Esophagus (tissue), 2 donors: ENCODE results near the gene CEP72. TPM values are rescaled to one million over a fixed set of nuclear protein-coding genes. Genes with fewer than 3 reads are reported as not detected.
"Not testable (repeated sequence)": the region's sequence is repeated elsewhere in the genome, so short reads cannot be mapped to it uniquely, and the experiment has no call there.

Source experiments
- H3K27ac ChIP-seq, 2 donors: one replicate each; pipeline ENCODE4 v1.5.1; 2013; ENCODE audit warnings: low read depth in 2 of 2, mild to moderate bottlenecking in 2 of 2, inconsistent platforms in 1 of 2, low read length in 1 of 2, moderate library complexity in 1 of 2
- H3K27me3 ChIP-seq, 2 donors: one replicate each; pipeline ENCODE4 v1.6.1; 2013; ENCODE audit warnings: low read length in 2 of 2, control low read depth in 1 of 2, mild to moderate bottlenecking in 1 of 2; ENCODE audit not compliant: insufficient read depth in 2 of 2, control insufficient read depth in 1 of 2
- H3K36me3 ChIP-seq, 2 donors: one replicate each; pipeline ENCODE4 v1.6.1; 2013; ENCODE audit warnings: low read length in 1 of 2; ENCODE audit not compliant: control insufficient read depth in 2 of 2, insufficient read depth in 2 of 2
- H3K4me1 ChIP-seq, 2 donors: one replicate each; pipeline ENCODE4 v1.6.1; 2013; ENCODE audit warnings: low read length in 1 of 2; ENCODE audit not compliant: control insufficient read depth in 2 of 2, insufficient read depth in 2 of 2
- H3K4me3 ChIP-seq, 2 donors: one replicate each; pipeline ENCODE4 v1.5.1; 2013; ENCODE audit warnings: low read length in 2 of 2, mild to moderate bottlenecking in 2 of 2, low read depth in 1 of 2, moderate library complexity in 1 of 2
- H3K9me3 ChIP-seq, 2 donors: one replicate each; pipeline ENCODE4 v1.6.1; 2013; ENCODE audit warnings: mild to moderate bottlenecking in 2 of 2, low read depth in 1 of 2, low read length in 1 of 2, moderate library complexity in 1 of 2; ENCODE audit not compliant: control insufficient read depth in 2 of 2, insufficient read depth in 1 of 2
- WGBS, 2 donors: extraction: QIAGEN DNeasy Blood & Tissue Kit; methylation state at CpG; one replicate each; pipeline ENCODE4 v1.1.7; 2013; 5-methylcytosine and 5-hydroxymethylcytosine counted together
- polyA plus RNA-seq, 2 donors: library from polyadenylated mRNA; stranded (reverse); fragments of 200-250 nt; gene quantifications; one replicate each; pipeline ENCODE4 v1.2.3, GENCODE V29; 2013
- donor health status: healthy with polysubstance abuse.
- donor health status: Bipolar disorder and iron deficiency.

The CEP72 gene
- polyA plus RNA-seq, 2 donors = 3.1 to 7.0 TPM

DNA sequence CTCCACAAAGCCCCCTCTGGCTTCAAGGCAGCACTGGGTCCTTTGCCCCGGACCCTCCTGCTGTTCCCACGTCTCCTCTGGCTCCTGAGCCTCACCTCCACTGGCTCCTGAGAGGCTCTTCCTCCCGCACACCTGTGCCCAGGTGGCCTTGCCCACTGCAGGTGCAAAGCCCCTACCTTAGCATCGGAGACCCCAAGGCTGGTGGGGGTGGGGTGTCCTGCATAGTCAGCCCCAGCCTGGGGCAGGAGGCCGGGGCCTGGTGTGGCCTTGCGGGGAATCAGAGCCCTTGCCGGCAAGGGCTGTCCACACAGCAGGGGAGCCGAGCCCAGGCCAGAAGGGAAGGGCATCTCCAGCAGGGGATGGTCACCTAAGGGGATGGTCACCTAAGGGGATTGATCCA, 41.3 kb upstream of the CEP72 start:
- no peaks in the 10 kb centered on the region for H3K27me3 ChIP-seq
- peaks cover under 1 to 3% of the 10 kb centered on the region in 2 donors for H3K4me1 ChIP-seq
- no peaks in the 10 kb centered on the region for H3K36me3 ChIP-seq
- no peak overlapping the region for H3K27ac ChIP-seq
- peaks cover 4 to 10% of the 10 kb centered on the region in 2 donors for H3K9me3 ChIP-seq
- 87 to 89% methylated on average over 8 of the region's 8 CpGs for WGBS, 2 donors
- H3K4me3 ChIP-seq = no peak overlapping the region

DNA sequence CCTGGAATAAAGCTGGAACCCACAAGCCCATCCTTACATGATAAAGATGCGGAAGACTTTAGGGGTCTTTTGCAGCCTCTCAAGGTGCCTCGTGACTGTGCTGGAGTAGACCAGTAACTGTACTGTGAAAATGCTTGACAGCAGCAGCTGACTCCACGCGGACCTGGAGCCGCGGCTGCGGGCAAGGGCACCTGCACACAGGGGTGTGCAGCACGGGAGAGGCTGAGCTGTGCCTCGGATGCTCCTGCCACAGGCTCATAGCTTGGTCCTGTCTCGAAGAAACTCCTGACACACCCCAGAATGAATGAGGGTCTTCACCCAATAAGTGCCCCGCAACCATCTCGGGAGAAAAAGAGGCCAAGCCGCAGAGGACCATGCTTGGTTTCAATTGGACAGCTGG, 40.3 kb upstream of the CEP72 start:
- H3K36me3 ChIP-seq = no peaks in the 10 kb centered on the region
- no peaks in the 10 kb centered on the region for H3K27me3 ChIP-seq
- peaks cover 0 to 3% of the 10 kb centered on the region in 2 donors for H3K4me1 ChIP-seq
- H3K4me3 ChIP-seq = no peak overlapping the region
- 83 to 90% methylated on average over 13 of the region's 13 CpGs for WGBS, 2 donors
- no peak overlapping the region for H3K27ac ChIP-seq
- H3K9me3 ChIP-seq = peaks cover 4 to 9% of the 10 kb centered on the region in 2 donors

DNA sequence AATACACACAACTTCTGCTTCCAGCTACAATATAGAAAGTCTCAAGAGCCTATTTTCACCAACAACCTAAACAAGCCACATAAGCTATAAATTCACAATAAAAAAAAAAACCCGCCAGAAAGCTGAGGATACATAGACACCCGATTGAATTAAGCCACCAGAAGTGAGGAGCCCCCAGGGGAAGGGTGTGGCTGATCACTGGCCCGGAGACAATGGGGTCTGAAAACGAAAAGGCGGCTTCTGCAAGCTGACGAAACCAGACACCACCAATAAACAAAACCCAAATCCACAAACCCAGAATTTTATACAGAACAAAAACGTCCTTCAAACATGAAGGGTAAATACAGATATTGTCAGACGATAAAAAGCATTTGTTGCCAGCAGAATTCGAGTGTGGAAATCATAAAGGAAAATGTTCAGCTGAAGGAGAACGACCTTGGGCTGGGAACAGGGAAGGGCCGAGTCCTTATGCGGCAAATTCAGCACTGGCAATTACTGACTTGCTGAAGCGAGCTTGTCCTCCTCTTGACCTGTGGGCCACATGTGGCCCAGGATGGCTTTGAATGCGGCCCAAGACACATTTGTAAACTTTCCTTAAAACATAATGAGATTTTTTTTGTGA, 39.6 kb upstream of the CEP72 start:
- H3K4me1 ChIP-seq = peaks cover 0 to 3% of the 10 kb centered on the region in 2 donors
- no peaks in the 10 kb centered on the region for H3K27me3 ChIP-seq
- H3K27ac ChIP-seq = no peak overlapping the region
- 43 to 55% methylated on average over 14 of the region's 14 CpGs for WGBS, 2 donors
- peaks cover 4 to 6% of the 10 kb centered on the region in 2 donors for H3K9me3 ChIP-seq
- no peak overlapping the region for H3K4me3 ChIP-seq
- no peaks in the 10 kb centered on the region for H3K36me3 ChIP-seq

DNA sequence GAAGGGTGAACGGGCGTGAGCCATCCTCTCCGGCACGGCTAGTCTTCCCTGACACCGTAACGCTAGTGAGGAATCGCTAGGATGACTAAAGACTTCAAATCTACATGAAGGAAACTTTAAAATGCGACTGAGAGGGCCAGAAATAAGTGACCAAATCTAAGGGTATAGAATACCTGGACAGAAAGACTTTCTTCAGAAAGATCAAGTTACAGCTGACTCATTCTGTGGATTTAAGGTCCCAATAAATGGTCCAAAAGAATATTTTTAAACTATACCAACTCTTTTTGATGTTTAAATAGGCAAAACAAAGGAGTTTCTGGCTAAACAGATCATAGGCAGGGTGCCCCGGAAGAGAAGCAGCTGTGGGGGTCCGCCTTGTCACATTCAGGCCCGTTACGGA, 38.9 kb upstream of the CEP72 start:
- Histone ChIP-seq H3K4me1 (peaks cover 0 to 3% of the 10 kb centered on the region in 2 donors), H3K27ac (no peak overlapping the region), H3K27me3 (no peaks in the 10 kb centered on the region), H3K4me3 (no peak overlapping the region), H3K36me3 (no peaks in the 10 kb centered on the region), H3K9me3 (peaks cover 4% of the 10 kb centered on the region in 2 donors)
- whole genome bisulfite sequencing, 2 donors = 89 to 90% methylated on average over 12 of the region's 12 CpGs

DNA sequence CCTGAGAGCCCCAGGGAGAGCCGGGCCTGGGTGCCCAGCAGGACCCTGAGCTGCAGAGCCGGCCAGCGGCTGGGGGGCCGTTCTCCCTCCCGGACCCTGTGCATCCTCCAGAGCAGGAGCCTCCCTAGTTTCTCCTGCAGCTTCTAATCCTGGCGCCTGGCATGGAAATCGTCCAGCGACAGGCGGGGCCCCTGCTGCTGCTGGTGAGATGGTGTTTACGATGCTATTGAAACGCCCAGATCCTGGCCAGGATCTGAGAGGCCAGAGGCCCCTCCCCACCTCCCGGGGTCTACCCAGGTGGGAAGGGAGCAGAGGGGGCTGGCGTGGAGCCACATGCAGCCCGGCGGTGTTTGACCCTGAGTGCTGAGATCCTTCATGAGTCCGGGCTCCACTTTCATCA, 38.2 kb upstream of the CEP72 start:
- no peak overlapping the region for H3K27ac ChIP-seq
- no peaks in the 10 kb centered on the region for H3K36me3 ChIP-seq
- no peak overlapping the region for H3K4me3 ChIP-seq
- peaks cover 0 to 3% of the 10 kb centered on the region in 2 donors for H3K4me1 ChIP-seq
- H3K9me3 ChIP-seq = peaks cover 4% of the 10 kb centered on the region in 2 donors
- WGBS, 2 donors = 52 to 57% methylated on average over 16 of the region's 16 CpGs
- no peaks in the 10 kb centered on the region for H3K27me3 ChIP-seq

DNA sequence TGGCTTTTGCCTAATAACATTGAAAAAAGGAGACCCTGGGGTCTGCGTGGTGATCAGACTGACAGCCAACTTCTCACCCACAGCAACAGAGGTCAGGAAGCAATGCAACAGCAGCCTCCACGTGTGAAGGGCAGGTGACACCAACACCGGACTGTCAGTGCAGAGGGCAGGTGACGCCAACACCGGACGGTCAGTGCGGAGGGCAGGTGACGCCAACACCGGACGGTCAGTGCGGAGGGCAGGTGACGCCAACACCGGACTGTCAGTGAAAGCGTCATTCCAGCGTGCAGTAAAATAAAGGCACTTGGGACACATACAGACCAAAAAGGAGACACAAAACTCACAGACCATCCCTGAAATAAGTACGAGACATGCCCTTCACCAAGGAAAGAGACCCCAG, 37.2 kb upstream of the CEP72 start:
- no peaks in the 10 kb centered on the region for H3K36me3 ChIP-seq
- H3K4me1 ChIP-seq = peaks cover 0 to 3% of the 10 kb centered on the region in 2 donors
- 93% methylated on average over 16 of the region's 16 CpGs for WGBS, 2 donors
- H3K27ac ChIP-seq = no peak overlapping the region
- H3K4me3 ChIP-seq = no peak overlapping the region
- peaks cover 0 to 8% of the 10 kb centered on the region in 2 donors for H3K27me3 ChIP-seq
- peaks cover 4% of the 10 kb centered on the region in 2 donors for H3K9me3 ChIP-seq

DNA sequence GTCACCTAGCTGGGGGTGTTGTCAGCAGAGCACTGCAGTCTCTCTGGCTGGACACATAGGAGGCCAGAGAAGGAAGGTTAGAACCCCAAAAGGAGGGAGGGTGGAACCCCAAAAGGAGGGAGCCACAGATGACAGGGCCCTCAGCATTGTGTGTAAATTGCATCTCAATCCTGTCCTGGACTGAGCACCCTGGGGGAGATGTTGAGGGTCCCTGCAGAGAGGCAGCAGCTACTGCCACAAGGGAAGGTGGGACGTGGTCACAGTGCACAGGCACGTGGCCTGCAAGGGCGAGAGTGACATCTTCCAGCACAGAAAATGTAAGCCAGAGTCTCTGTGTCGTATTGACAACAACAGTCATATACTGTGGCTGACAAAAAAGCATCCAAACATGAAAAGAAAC, 36.5 kb upstream of the CEP72 start:
- Histone ChIP-seq H3K4me1 (peaks cover 0 to 3% of the 10 kb centered on the region in 2 donors), H3K27me3 (peaks cover 2 to 8% of the 10 kb centered on the region in 2 donors), H3K9me3 (peaks cover 4% of the 10 kb centered on the region in 2 donors), H3K36me3 (no peaks in the 10 kb centered on the region), H3K27ac (no peak overlapping the region), H3K4me3 (no peak overlapping the region)
- whole genome bisulfite sequencing, 2 donors = 76 to 79% methylated on average over 4 of the region's 4 CpGs

DNA sequence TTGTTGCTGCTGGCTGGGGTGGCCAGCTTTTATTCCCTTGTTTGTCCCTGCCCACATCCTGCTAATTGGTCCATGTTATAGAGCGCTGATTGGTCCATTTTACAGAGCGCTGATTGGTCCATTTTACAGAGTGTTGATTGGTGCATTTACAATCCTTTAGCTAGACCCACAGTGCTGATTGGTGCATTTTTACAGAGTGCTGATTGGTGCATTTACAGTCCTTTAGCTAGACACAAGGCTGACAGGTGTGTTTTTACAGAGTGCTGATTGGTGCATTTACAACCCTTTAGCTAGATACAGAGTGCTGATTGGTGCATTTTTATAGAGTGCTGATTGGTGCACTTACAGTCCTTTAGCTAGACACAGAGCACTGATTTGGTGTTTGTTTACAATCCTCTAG, 34.9 kb upstream of the CEP72 start:
- H3K27me3 ChIP-seq, H3K4me3 ChIP-seq, H3K27ac ChIP-seq, H3K4me1 ChIP-seq, H3K9me3 ChIP-seq, H3K36me3 ChIP-seq: not testable (repeated sequence)
- WGBS, 2 donors = 95 to 98% methylated on average over 2 of the region's 2 CpGs

DNA sequence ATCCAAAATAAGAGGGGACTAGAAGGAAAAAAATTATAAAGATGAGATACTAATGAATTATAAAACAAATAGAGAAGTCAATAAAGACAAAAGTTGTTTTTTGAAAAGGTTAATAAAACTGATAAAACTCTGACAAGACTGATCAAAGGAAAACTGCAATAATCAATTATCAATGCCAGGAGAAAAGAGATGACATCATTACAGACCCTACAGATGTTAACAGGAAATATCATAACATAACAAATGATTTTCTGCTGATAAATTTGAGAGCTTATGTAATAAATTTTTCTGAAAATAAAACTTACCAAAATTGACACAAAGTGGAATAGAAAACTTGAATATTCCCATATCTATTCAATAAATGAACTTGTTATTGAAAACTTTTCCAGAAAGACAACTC, 34.3 kb upstream of the CEP72 start:
- Histone ChIP-seq H3K9me3 (peaks cover 4% of the 10 kb centered on the region in 2 donors), H3K4me3 (no peak overlapping the region), H3K27ac (no peak overlapping the region), H3K36me3 (no peaks in the 10 kb centered on the region), H3K27me3 (peaks cover 3 to 8% of the 10 kb centered on the region in 2 donors), H3K4me1 (peaks cover 0 to 3% of the 10 kb centered on the region in 2 donors)

DNA sequence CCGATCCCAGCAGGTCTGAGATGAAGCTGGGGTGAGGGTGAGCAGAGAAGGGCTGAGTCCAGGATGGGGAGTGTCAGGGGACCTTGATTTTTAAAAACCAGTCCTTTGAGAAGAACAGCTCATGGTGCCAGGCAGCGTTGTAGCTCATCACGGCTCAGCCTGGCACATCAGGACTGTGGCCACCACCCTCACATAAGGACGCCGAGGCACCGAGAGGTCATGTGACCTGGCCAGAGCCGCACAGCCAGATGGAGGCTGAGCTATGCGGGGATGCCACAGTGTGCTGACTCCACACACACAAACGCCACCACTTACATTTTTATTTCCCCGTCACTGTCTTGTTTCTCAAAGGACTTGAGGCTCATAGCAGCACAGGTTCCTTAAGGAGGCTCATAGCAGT, 32.9 kb upstream of the CEP72 start:
- Histone ChIP-seq H3K9me3 (peaks cover 4% of the 10 kb centered on the region in 2 donors), H3K4me3 (no peak overlapping the region), H3K27me3 (peaks cover 3 to 8% of the 10 kb centered on the region in 2 donors), H3K36me3 (no peaks in the 10 kb centered on the region), H3K27ac (no peak overlapping the region), H3K4me1 (no peaks in the 10 kb centered on the region)
- WGBS, 2 donors = 80 to 81% methylated on average over 10 of the region's 10 CpGs
